H9 (cell line): ENCODE results near the gene PSMB3. TPM values are rescaled to one million over a fixed set of nuclear protein-coding genes. Genes with fewer than 3 reads are reported as not detected.

Experiments
- DNase-seq: peaks from one replicate; pipeline ENCODE4 v3.0.0-alpha.2; 2017
- H2AFZ ChIP-seq: one replicate; pipeline ENCODE4 v1.6.1; 2013; ENCODE audit warnings: mild to moderate bottlenecking, low read length, control low read depth, moderate library complexity
- H2AK5ac ChIP-seq: 2 replicates; pipeline ENCODE4 v1.6.1; 2013; ENCODE audit warnings: low read length, control low read depth, mixed read lengths; ENCODE audit not compliant: insufficient read length
- H2BK120ac ChIP-seq: one replicate; pipeline ENCODE4 v1.6.1; 2013; ENCODE audit warnings: low read depth, mild to moderate bottlenecking, low read length, control low read depth, inconsistent platforms; ENCODE audit not compliant: poor library complexity, severe bottlenecking
- H2BK12ac ChIP-seq: 2 replicates; pipeline ENCODE4 v1.6.1; 2013; ENCODE audit warnings: low read length, control low read depth, mixed read lengths, low read depth; ENCODE audit not compliant: insufficient read length
- H2BK15ac ChIP-seq: 2 replicates; pipeline ENCODE4 v1.6.1; 2013; ENCODE audit warnings: low read depth, low read length, control low read depth
- H2BK20ac ChIP-seq: one replicate; pipeline ENCODE4 v1.6.1; 2013; ENCODE audit warnings: low read depth, mild to moderate bottlenecking, low read length, control low read depth, inconsistent platforms; ENCODE audit not compliant: poor library complexity, severe bottlenecking
- H2BK5ac ChIP-seq: 2 replicates; pipeline ENCODE4 v1.6.1; 2013; ENCODE audit warnings: low read length, control low read depth, mixed read lengths; ENCODE audit not compliant: insufficient read length
- H3K14ac ChIP-seq: 2 replicates; pipeline ENCODE4 v1.6.1; 2013; ENCODE audit warnings: low read length, control low read depth; ENCODE audit not compliant: insufficient read depth
- H3K18ac ChIP-seq: 2 replicates; pipeline ENCODE4 v1.6.1; 2013; ENCODE audit warnings: low read depth, mild to moderate bottlenecking, mixed read lengths, low read length, control low read depth; ENCODE audit not compliant: insufficient read length
- H3K23ac ChIP-seq: 2 replicates; pipeline ENCODE4 v1.6.1; 2013; ENCODE audit warnings: low read length, control low read depth, mixed read lengths, low read depth; ENCODE audit not compliant: insufficient read length
- H3K23me2 ChIP-seq: 2 replicates; pipeline ENCODE4 v1.6.1; 2013; ENCODE audit warnings: low read depth, mild to moderate bottlenecking, mixed read lengths, low read length, control low read depth; ENCODE audit not compliant: insufficient read length, poor library complexity, severe bottlenecking
- H3K27ac ChIP-seq: 2 replicates; pipeline ENCODE4 v1.5.1; 2013; ENCODE audit warnings: low read length, control low read depth, mixed read lengths, low read depth; ENCODE audit not compliant: insufficient read length
- H3K27me3 ChIP-seq: 2 replicates; pipeline ENCODE4 v1.6.1; 2013; ENCODE audit warnings: low read length, control low read depth, inconsistent platforms; ENCODE audit not compliant: insufficient read depth
- H3K4ac ChIP-seq: 2 replicates; pipeline ENCODE4 v1.6.1; 2013; ENCODE audit warnings: low read depth, mild to moderate bottlenecking, control low read depth, inconsistent platforms, low read length, moderate library complexity
- H3K4me1 ChIP-seq: 2 replicates; pipeline ENCODE4 v1.6.1; 2013; ENCODE audit warnings: low read length, control low read depth, inconsistent platforms; ENCODE audit not compliant: insufficient read depth
- H3K4me2 ChIP-seq: 2 replicates; pipeline ENCODE4 v1.6.1; 2013; ENCODE audit warnings: low read length, control low read depth, mixed read lengths; ENCODE audit not compliant: insufficient read length, insufficient read depth
- H3K56ac ChIP-seq: 2 replicates; pipeline ENCODE4 v1.6.1; 2013; ENCODE audit warnings: low read depth, mild to moderate bottlenecking, mixed read lengths, low read length, control low read depth; ENCODE audit not compliant: insufficient read length
- H3K79me1 ChIP-seq: 2 replicates; pipeline ENCODE4 v1.6.1; 2013; ENCODE audit warnings: low read depth, mild to moderate bottlenecking, moderate library complexity, low read length, control low read depth, inconsistent platforms; ENCODE audit not compliant: insufficient read depth, poor library complexity, severe bottlenecking
- H3K79me2 ChIP-seq: 2 replicates; pipeline ENCODE4 v1.6.1; 2013; ENCODE audit warnings: low read length, control low read depth, inconsistent platforms; ENCODE audit not compliant: insufficient read depth
- H3K9ac ChIP-seq: 2 replicates; pipeline ENCODE4 v1.6.1; 2013; ENCODE audit warnings: low read length, control low read depth, mixed read lengths; ENCODE audit not compliant: insufficient read length; ENCODE audit errors: extremely low read depth
- H3K9me3 ChIP-seq: one replicate; pipeline ENCODE4 v1.6.1; 2013; ENCODE audit warnings: low read depth, low read length, inconsistent platforms; ENCODE audit not compliant: control insufficient read depth
- H3T11ph ChIP-seq: one replicate; pipeline ENCODE4 v1.6.1; 2013; ENCODE audit warnings: mild to moderate bottlenecking, low read length, control low read depth, inconsistent platforms
- H4K20me1 ChIP-seq: one replicate; pipeline ENCODE4 v1.6.1; 2013; ENCODE audit not compliant: control insufficient read depth, insufficient read length, insufficient read depth
- H4K5ac ChIP-seq: 2 replicates; pipeline ENCODE4 v1.6.1; 2013; ENCODE audit warnings: low read depth, mild to moderate bottlenecking, mixed read lengths, low read length, control low read depth; ENCODE audit not compliant: insufficient read length
- H4K8ac ChIP-seq: replicated peaks from 2 replicates; pipeline ENCODE4 v1.6.1; 2013; ENCODE audit warnings: low read length, control low read depth, mixed read lengths, low read depth; ENCODE audit not compliant: insufficient read length
- H4K91ac ChIP-seq: 2 replicates; pipeline ENCODE4 v1.6.1; 2013; ENCODE audit warnings: low read depth, mild to moderate bottlenecking, moderate library complexity, mixed read lengths, low read length, control low read depth; ENCODE audit not compliant: insufficient read length
- H3K27ac Mint-ChIP-seq, 3 experiments: 2 replicates in 2 of 3; 3 replicates in 1 of 3; pipeline ENCODE4 v1.8.0; 2020 to 2021; ENCODE audit warnings: mixed read lengths in 3 of 3, mild to moderate bottlenecking in 1 of 3, moderate library complexity in 1 of 3
- H3K27me3 Mint-ChIP-seq: 2 replicates; pipeline ENCODE4 v1.8.0; 2021; ENCODE audit warnings: low read depth, mild to moderate bottlenecking, moderate library complexity, mixed read lengths
- H3K36me3 Mint-ChIP-seq, 3 experiments: 2 replicates in 2 of 3; 3 replicates in 1 of 3; pipeline ENCODE4 v1.8.0; 2020 to 2021; ENCODE audit warnings: low read depth in 3 of 3, mixed read lengths in 3 of 3; ENCODE audit not compliant: insufficient read depth in 1 of 3
- H3K4me1 Mint-ChIP-seq, 2 experiments: 2 replicates each; pipeline ENCODE4 v1.8.0; 2020; ENCODE audit warnings: mixed read lengths in 2 of 2
- H3K4me3 Mint-ChIP-seq, 2 experiments: 2 replicates in 1 of 2; 3 replicates in 1 of 2; pipeline ENCODE4 v1.8.0; 2020 to 2021; ENCODE audit warnings: mild to moderate bottlenecking in 2 of 2, mixed read lengths in 2 of 2, moderate library complexity in 1 of 2
- H3K9me3 Mint-ChIP-seq, 2 experiments: 2 replicates in 1 of 2; 3 replicates in 1 of 2; pipeline ENCODE4 v1.8.0; 2020; ENCODE audit warnings: mild to moderate bottlenecking in 2 of 2, mixed read lengths in 2 of 2, moderate library complexity in 1 of 2
- CTCF ChIP-seq: fragments of 200-600 bp; sonication (generic); conservative IDR thresholded peaks from 3 replicates; pipeline ENCODE4 v1.8.0; 2021; ENCODE audit warnings: antibody characterized with exemption, mild to moderate bottlenecking
- WGBS: extraction: QIAGEN DNeasy Blood & Tissue Kit; methylation state at CpG from one replicate; pipeline ENCODE4 v1.1.7; 2013; ENCODE audit warnings: missing lambda C conversion rate, low lambda C conversion rate, mixed read lengths; ENCODE audit not compliant: insufficient read length; ENCODE audit errors: extremely low coverage; 5-methylcytosine and 5-hydroxymethylcytosine counted together
- total RNA-seq: library from RNA; stranded (reverse); gene quantifications from 2 replicates; pipeline ENCODE4 v1.2.1, GENCODE V29; 2021

PSMB3 gene
- total RNA-seq, 1 experiment from 2014 or later: 242 TPM

GRCh38 chr17:38712593-38712992 is 39.9 kb upstream of the PSMB3 start:
- H3K4me2 ChIP-seq: no peak overlapping the region
- DNase-seq: peak; percentile 27
- H3K27ac ChIP-seq: no peak overlapping the region
- no peak overlapping the region for H3K14ac ChIP-seq
- H3K23ac ChIP-seq: no peak overlapping the region
- H3K23me2 ChIP-seq: no peaks in the 10 kb centered on the region
- H2BK15ac ChIP-seq: no peak overlapping the region
- no peak overlapping the region for H2BK20ac ChIP-seq
- no peak overlapping the region for H2BK120ac ChIP-seq
- no peaks in the 10 kb centered on the region for H3K79me2 ChIP-seq
- Mint-ChIP-seq H3K4me3 (peak overlapping the region in 1 of 2 experiments; percentile 54; a peak in 3 of 5 replicates), H3K27me3 (peaks cover 56% of the 10 kb centered on the region), H3K9me3 (no peaks in the 10 kb centered on the region), H3K27ac (no peak overlapping the region; a peak in 1 of 7 replicates), H3K4me1 (peaks cover 31 to 69% of the 10 kb centered on the region in 2 experiments), H3K36me3 (peaks cover 3 to 15% (median 7%) of the 10 kb centered on the region in 3 experiments; a peak in 6 of 7 replicates)
- H3K9ac ChIP-seq: no peak overlapping the region
- no peaks in the 10 kb centered on the region for H3K9me3 ChIP-seq
- H4K5ac ChIP-seq: no peak overlapping the region
- H4K91ac ChIP-seq: no peak overlapping the region
- no peak overlapping the region for H2AK5ac ChIP-seq
- H3K4me1 ChIP-seq: peaks cover 3% of the 10 kb centered on the region; the same call in 1 of the 2 replicates
- no peak overlapping the region for H4K8ac ChIP-seq
- no peak overlapping the region for H3K4ac ChIP-seq
- H3K27me3 ChIP-seq: peaks cover 5% of the 10 kb centered on the region; the same call in 1 of the 2 replicates
- no peak overlapping the region for H3T11ph ChIP-seq
- WGBS: no CpG with 5 or more reads among the region's 10 CpGs
- no peak overlapping the region for H2BK5ac ChIP-seq
- no peak overlapping the region for H3K18ac ChIP-seq
- H2AFZ ChIP-seq: no peak overlapping the region
- no peaks in the 10 kb centered on the region for H4K20me1 ChIP-seq
- H2BK12ac ChIP-seq: no peak overlapping the region
- H3K79me1 ChIP-seq: no peaks in the 10 kb centered on the region
- H3K56ac ChIP-seq: no peak overlapping the region
- TF ChIP-seq CTCF: no peak
